Measurements from ENCODE around the gene PTPRN2. TPM values are rescaled to one million over a fixed set of nuclear protein-coding genes. Genes with fewer than 3 reads are reported as not detected.
"Not testable (repeated sequence)": the region's sequence is repeated elsewhere in the genome, so short reads cannot be mapped to it uniquely, and the experiment has no call there.

The PTPRN2 gene
- total RNA-seq, 1 experiment from 2014 or later: 2.9 TPM

- DNase-seq (ENCODE audit: extremely low read depth, low read depth): no peak
These were observed 1010.6 kb downstream of the PTPRN2 start for GRCh38 chr7:157577061-157577460.

GRCh38 chr7:157576415-157576814, 1011.2 kb downstream of the PTPRN2 start:
- DNase-seq (ENCODE audit: extremely low read depth, low read depth): no peak

GRCh38 chr7:157575777-157576176, 1011.8 kb downstream of the PTPRN2 start:
- DNase-seq (ENCODE audit: extremely low read depth, low read depth): no peak

DNA sequence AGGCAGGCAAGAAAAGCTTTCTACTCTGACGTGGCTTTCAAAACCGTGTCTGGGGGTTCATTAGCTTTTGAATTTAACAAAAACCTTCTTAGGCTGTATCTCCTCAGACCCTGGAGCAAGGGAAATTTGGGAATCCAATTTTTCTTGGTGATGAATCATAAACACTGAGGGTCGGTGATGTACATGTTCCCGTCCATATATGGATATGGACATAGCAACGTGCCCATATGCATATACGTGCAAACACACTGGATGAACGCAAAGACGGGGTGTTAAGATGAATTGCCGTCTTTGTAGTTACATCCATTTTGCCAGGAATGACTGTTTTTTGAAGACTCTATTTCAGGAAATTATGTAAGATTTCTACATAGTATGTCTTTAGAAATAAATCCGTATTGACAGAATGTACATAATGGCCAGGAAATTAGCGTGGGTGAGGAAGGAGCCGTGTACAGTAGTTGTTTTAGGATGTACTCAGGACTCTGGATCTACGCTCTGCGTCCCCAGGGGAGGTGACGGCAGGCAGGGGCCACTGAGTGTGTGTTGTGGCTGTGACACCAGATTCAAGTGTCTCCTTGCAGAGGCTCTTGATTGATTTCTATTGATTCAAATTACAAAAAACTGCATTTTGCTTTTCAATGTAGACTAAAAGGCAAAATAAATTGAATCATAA, 1012.6 kb downstream of the PTPRN2 start:
- no peak for DNase-seq (ENCODE audit: extremely low read depth, low read depth)

GRCh38 chr7:157574120-157574825, 1013.4 kb downstream of the PTPRN2 start:
- DNase-seq (ENCODE audit: extremely low read depth, low read depth): no peak

DNA sequence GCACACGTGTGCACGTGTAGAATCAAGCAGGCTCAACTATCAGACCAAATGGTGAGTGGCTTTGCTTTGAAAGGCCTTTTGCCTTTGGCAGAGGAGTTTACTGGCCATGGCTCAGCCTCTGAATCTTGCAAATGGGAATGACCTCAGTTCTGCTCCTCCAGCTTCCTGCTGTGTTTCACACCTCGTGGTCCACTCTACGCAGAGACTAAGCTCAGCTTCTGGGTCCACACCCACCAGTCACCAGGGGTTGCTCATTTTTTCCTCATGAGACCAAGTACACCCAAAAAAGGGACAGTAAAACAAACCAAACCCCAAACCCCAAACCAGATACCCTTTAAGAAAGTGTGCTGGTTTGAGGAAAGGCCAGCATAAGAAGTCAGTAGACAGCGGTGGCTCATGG, 1014.4 kb downstream of the PTPRN2 start:
- DNase-seq (ENCODE audit: extremely low read depth, low read depth): no peak

GRCh38 chr7:157572622-157573021, 1015.0 kb downstream of the PTPRN2 start:
- no peak for DNase-seq (ENCODE audit: extremely low read depth, low read depth)

DNA sequence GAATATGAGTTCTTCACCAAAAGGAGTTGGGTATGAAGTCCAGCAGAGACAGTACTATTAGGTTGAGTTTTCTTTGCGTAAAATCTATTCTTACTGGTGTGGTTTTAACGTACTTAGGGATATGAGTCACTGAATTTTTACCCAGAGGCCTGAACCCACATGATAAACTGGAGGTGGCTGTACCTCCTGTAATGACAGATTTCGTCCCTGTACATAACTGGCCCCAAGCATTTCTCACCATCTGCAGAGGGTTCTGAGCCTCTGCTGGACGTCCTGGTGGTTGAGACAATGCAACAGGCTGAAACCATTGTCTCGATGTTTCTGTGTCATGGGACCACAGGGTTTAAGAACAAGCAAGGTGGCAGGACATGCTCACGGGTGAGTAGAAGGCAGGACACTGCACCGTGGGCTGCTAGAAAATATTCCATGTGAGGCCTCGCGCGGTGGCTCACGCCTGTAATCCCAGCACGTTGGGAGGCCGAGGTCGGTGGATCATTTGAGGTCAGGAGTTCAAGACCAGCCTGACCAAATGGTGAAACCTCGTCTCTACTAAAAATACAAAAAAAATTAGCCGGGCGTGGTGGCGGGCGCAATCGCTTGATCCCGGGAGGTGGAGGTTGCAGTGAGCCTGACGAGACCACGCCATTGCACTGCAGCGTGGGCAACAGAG, 1017.0 kb downstream of the PTPRN2 start:
- DNase-seq (ENCODE audit: extremely low read depth, low read depth): no peak

DNA sequence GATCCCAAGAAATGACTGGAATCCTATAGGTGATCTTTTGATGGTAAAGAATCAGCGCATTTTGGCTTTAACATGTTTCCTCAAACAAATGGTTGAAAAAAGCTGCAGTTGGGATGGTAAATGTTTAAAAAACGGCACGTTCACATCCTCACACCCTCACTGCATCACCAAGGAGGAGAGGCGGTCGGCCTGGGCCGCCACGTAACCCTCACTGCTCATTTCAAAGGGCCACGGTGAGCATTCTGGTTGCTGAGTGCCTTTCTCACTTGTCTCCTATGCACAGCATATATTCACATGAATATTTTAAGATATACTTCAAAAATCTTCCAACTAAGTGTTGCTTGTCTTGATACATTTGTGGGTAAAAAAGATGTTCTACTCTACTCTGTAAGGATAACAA, 1017.7 kb downstream of the PTPRN2 start:
- DNase-seq (ENCODE audit: extremely low read depth, low read depth): no peak

DNA sequence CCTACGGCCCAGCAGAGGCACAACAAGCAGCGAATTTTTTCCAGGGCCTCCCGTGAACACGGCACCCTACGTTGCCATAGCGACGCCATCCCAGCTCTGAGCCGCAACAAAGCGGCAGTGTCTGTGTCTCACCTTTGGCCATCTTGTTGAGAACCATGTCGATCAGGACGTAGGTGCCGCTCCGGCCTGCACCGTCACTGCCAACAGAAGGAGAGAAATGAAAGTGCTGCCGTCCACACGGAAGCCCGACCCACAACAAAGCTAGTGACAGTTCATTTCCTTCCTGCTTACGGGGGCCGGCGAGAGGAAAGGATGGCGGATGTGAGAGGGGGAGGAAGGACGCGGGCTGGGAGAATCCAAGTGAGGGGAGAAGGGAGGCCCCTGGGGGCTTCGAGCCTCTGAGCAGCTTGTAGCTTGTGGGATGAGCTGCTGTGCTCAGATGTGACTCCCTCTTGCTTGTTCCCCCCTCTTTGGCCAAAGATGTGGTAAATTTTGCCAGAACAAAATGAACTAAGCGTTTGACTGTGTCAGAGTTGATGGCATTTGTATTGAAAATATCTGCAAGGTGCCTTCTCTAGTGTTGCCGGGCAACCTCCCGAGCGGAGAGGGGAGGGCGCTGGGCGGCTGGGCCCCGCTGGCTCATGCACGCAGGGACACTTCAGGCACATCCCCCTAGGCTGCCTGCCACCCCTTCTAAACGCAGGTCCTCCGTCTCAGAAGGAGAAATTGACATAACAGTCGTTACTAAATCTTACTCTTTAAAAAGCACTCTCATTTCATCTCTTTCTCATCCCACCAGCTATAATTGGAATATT, 1018.6 kb downstream of the PTPRN2 start:
- no peak for DNase-seq (ENCODE audit: extremely low read depth, low read depth)

DNA sequence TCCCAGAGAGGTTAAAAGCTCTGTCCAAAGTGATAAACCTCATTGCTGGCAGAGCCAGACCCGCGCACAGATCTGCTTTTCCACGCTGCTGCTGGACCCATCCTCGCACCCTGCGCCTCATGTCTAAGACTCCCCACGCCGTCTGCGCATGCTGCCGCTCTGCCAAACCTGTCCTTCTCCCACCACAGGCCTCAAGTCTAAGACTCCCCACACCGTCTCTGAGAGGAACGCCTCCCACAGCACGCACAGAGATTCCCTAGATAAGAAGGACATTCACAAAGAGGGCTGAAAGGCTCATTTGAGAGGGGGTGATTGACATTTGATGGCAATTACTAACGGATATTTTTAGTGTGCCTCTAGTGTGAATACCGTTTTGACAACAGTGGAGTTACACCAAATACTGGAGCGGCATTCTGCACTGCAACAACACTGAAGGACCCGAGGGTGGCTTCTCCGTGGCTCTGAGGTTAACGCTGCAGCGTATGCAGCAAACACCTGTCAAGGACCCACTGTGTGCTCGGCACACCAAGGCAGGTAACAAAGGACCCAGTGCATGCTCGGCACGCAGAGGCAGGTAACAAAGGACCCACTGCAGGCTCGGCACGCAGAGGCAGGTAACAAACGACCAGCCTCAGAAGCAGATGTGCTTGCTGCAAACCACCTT, 1019.4 kb downstream of the PTPRN2 start:
- DNase-seq (ENCODE audit: extremely low read depth, low read depth): no peak

- no peak for DNase-seq (ENCODE audit: extremely low read depth, low read depth)
These were observed 1020.0 kb downstream of the PTPRN2 start for GRCh38 chr7:157567666-157568065.

DNA sequence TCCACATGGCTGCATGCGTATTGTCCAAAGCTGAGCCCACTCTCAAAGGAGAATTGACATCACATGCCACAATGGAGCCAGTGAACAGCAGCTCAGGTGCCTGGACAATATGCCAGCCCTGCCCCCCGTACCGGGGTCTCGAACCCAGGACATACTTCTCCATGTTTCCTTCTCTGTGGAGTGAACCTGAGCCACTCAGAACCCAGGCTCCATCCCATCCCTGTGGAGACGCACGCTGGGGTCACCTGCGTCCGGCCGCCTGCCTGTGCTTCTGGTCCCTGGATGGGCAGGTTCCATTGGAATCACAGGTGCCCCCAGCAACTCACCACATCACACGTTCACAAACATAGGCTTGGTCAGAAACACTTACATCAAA, 1021.0 kb downstream of the PTPRN2 start:
- DNase-seq (ENCODE audit: extremely low read depth, low read depth): no peak

GRCh38 chr7:157565981-157566630, 1021.5 kb downstream of the PTPRN2 start:
- no peak for DNase-seq (ENCODE audit: extremely low read depth, low read depth)

- DNase-seq (ENCODE audit: extremely low read depth, low read depth): no peak
These were observed 1022.4 kb downstream of the PTPRN2 start for GRCh38 chr7:157565201-157565626.

- DNase-seq (ENCODE audit: extremely low read depth, low read depth): peak; percentile 1
These were observed 1023.0 kb downstream of the PTPRN2 start for GRCh38 chr7:157564517-157565177.

GRCh38 chr7:157563467-157564135, 1024.0 kb downstream of the PTPRN2 start:
- DNase-seq (ENCODE audit: extremely low read depth, low read depth): not testable (repeated sequence)

- not testable (repeated sequence) for DNase-seq (ENCODE audit: extremely low read depth, low read depth)
These were observed 1024.9 kb downstream of the PTPRN2 start for GRCh38 chr7:157562522-157563398.

All from NCI-H460 (cell line).